Activated T-cell treated with anti-CD3 and anti-CD28 coated beads, Interleukin-2, amount 50 U/mL, for 72 hours (primary cell): ENCODE measurements around the gene ST3GAL2. TPM values are rescaled to one million over a fixed set of nuclear protein-coding genes. Genes with fewer than 3 reads are reported as not detected.
"Not testable (repeated sequence)": the region's sequence is repeated elsewhere in the genome, so short reads cannot be mapped to it uniquely, and the experiment has no call there.

Experiments
- ATAC-seq, 2 donors: fragments of 150-1000 bp; cut with Tn5 transposase; replicated peaks in 1 of 2; 2 replicates each; pipeline ENCODE4 v1.10.0; 2021; ENCODE audit warnings: moderate library complexity in 2 of 2, mild to moderate bottlenecking in 1 of 2
- DNase-seq, 2 donors: peaks; one replicate each; pipeline ENCODE4 v3.0.0; 2021 to 2022; ENCODE audit warnings: mixed read lengths in 1 of 2
- H3K27ac Mint-ChIP-seq: one replicate; pipeline ENCODE4 v1.8.0; 2022; ENCODE audit warnings: mild to moderate bottlenecking, moderate library complexity, mixed read lengths
- H3K27me3 Mint-ChIP-seq: one replicate; pipeline ENCODE4 v1.8.0; 2022; ENCODE audit warnings: low read depth, mixed read lengths
- H3K36me3 Mint-ChIP-seq, 2 donors: one replicate each; pipeline ENCODE4 v1.8.0; 2022; ENCODE audit warnings: mixed read lengths in 2 of 2, mild to moderate bottlenecking in 1 of 2; ENCODE audit not compliant: insufficient read depth in 2 of 2
- H3K4me1 Mint-ChIP-seq: one replicate; pipeline ENCODE4 v1.8.0; 2022; ENCODE audit warnings: low read depth, mixed read lengths
- H3K4me3 Mint-ChIP-seq, 2 donors: one replicate each; pipeline ENCODE4 v1.8.0; 2022; ENCODE audit warnings: mild to moderate bottlenecking in 2 of 2, mixed read lengths in 2 of 2, moderate library complexity in 2 of 2
- H3K9me3 Mint-ChIP-seq, 2 donors: one replicate each; pipeline ENCODE4 v1.8.0; 2022; ENCODE audit warnings: mixed read lengths in 2 of 2
- total RNA-seq, 2 donors: library from RNA; stranded (reverse); gene quantifications; one replicate each; pipeline ENCODE4 v1.2.3, GENCODE V29; 2022

The ST3GAL2 gene
- total RNA-seq, 2 donors from 2014 or later, result 15.9 to 18.3 TPM

DNA sequence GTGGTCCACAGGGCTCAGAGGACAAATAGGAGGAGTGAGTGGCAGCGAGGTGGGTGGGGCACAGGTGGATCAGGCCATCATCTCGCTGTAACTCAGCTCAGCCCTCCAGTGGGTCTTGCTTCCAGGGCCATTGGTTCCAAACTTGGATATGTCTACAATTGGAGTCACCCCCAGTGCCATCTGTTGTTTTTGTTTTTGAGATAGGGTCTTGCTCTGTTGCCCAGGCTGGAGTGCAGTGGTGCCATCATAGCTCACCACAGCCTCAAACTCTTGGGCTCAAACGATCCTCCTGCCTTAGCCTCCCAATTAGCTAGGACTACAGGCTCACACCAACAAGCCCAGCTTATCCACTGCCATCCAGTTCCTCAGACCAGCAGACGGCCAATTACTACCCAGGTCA lies 46.3 kb downstream of the ST3GAL2 start:
- Mint-ChIP-seq H3K36me3 (no peaks in the 10 kb centered on the region), H3K4me3 (no peak overlapping the region), H3K4me1 (no peaks in the 10 kb centered on the region), H3K27me3 (no peaks in the 10 kb centered on the region), H3K9me3 (no peaks in the 10 kb centered on the region), H3K27ac (no peak overlapping the region)
- DNase-seq (no peak), ATAC-seq (no peak)

DNA sequence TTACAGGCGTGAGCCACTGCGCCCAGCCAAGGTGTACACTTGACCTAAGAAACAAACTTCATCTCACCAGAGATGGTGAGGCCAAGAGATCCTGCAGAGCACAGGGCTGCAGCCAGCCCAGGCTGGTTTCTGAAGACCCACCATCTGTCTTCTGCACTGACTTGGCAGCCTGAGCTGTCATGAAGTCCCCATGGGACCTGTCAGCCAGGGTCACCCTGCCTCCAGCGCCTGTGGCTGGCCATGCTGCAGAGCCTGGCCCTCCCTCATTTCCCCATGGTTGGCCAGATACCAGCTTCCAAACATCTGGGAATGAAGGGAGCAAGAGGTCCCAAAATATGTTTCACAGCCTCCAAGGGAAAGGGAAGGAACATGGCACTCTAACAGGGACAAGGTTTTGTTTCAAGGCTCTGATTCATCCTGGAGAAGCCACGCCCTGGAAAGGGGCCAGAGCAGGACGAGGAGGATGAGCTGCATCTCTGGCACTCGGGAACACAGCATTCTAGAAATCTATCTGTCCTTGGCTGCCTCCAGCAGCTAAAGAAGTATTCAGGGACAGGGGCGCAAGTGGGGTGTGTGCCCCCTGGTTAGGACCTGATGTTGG lies 46.9 kb downstream of the ST3GAL2 start:
- no peak for ATAC-seq

DNA sequence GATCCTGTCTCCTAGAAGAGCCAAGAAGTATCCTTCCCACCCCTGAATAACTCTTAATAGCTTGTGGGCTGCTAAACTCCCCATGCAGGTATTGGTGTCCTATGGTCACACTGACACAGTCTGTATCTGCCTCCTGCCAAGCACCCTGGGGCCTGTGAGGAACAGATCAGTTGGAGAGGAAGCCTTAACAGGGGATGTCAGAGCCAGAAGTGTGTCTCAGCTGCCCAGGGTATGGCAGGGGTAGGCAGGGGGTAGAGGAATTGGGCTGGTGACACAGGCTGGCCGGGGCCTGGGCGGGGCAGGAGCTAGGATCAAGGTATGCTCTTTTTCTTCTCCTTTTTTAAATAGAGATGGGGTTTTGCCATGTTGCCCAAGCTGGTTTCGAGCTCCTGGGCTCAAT lies 47.5 kb downstream of the ST3GAL2 start:
- H3K4me3 Mint-ChIP-seq, result no peak overlapping the region
- DNase-seq (no peak), ATAC-seq (no peak)
- H3K9me3 Mint-ChIP-seq, result no peaks in the 10 kb centered on the region
- no peak overlapping the region for H3K27ac Mint-ChIP-seq
- H3K27me3 Mint-ChIP-seq, result no peaks in the 10 kb centered on the region
- H3K4me1 Mint-ChIP-seq, result no peaks in the 10 kb centered on the region
- H3K36me3 Mint-ChIP-seq, result no peaks in the 10 kb centered on the region

More for the DNA sequence above, 46.9 kb downstream of the ST3GAL2 start:
- H3K27me3 Mint-ChIP-seq, result no peaks in the 10 kb centered on the region
- no peaks in the 10 kb centered on the region for H3K36me3 Mint-ChIP-seq
- no peaks in the 10 kb centered on the region for H3K9me3 Mint-ChIP-seq
- H3K27ac Mint-ChIP-seq, result no peak overlapping the region
- no peak for DNase-seq
- no peak overlapping the region for H3K4me3 Mint-ChIP-seq
- no peaks in the 10 kb centered on the region for H3K4me1 Mint-ChIP-seq

DNA sequence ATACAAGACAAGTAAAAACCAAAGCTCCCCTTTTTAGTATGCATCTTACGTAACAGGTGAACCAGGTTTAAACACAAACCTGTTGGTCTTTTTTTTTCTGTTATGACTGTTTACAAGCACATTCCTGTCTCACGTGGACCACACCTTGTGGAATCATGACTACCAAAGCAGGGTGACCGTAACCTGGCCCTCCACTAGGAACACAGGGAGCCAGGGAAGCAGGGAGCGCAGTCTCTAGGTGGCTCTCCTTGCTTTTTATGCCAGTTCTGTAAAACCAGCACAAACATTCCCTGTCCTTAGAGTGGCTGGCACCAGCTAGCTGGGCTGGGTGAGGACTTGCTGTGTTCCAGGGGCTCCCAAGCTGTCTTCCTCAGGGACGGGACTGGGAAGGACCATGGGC lies 48.1 kb downstream of the ST3GAL2 start:
- Mint-ChIP-seq H3K4me1 (no peaks in the 10 kb centered on the region), H3K27ac (no peak overlapping the region), H3K36me3 (no peaks in the 10 kb centered on the region), H3K4me3 (no peak overlapping the region), H3K27me3 (no peaks in the 10 kb centered on the region), H3K9me3 (no peaks in the 10 kb centered on the region)
- no peak for ATAC-seq
- no peak for DNase-seq

DNA sequence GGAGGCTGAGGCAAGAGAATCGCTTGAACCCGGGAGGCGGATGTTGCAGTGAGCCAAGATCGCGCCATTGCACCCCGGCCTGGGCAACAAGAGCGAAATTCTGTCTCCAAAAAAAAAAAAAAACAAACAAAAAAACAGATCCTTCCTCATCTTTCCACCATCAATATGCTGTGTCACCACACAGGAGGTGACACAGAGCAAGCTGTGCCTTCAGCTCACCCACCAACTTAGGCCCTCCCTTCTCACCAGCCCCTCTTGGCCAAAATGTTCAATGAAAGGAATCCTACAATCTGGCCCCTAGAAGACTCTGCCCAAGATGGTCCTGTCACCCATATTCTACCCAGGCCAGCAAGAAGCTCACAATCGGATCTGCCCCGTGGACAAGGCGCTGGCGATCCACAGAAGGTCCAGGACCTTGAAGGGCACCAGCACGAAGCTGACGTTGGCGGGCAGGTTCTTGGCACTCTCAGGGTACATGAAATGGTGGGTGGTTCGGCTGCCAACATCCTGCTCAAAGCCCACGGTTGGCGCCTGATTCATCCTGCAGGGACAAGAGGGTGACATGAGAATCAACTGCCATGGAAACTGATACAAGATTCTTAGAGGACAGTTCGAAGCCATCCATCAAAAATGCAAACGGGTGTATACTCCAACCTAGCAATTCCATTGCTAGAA lies 50.8 kb downstream of the ST3GAL2 start:
- Mint-ChIP-seq H3K9me3 (no peaks in the 10 kb centered on the region), H3K4me1 (no peaks in the 10 kb centered on the region), H3K4me3 (no peak overlapping the region), H3K36me3 (no peaks in the 10 kb centered on the region), H3K27me3 (no peaks in the 10 kb centered on the region), H3K27ac (no peak overlapping the region)
- DNase-seq (no peak), ATAC-seq (no peak)

DNA sequence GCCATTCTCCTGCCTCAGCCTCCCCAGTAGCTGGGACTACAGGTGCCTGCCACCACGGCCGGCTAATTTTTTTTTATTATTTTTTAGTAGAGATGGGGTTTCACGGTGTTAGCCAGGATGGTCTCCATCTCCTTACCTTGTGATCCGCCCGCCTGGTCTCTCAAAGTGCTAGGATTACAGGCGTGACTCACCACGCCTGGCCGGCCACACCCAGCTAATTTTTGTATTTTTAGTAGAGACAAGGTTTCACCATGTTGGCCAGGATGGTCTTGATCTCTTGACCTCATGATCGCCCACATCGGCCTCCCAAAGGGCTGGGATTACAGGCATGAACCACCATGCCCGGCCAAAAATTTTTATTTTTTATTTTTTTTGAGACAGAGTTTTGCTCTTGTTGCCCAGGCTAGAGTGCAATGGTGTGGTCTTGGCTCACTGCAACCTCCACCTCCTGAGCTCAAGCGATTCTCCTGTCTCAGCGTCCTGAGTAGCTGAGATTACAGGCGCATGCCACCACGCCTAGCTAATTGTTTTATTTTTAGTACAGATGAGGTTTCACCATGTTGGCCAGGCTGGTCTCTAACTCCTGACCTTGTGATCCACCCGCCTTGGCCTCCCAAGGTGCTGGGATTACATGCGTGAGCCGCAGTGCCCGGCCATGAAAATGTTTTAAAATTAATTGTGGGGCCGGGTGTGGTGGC lies 52.5 kb downstream of the ST3GAL2 start:
- H3K9me3 Mint-ChIP-seq, H3K4me1 Mint-ChIP-seq, H3K4me3 Mint-ChIP-seq, H3K36me3 Mint-ChIP-seq, DNase-seq, ATAC-seq, H3K27ac Mint-ChIP-seq, H3K27me3 Mint-ChIP-seq: not testable (repeated sequence)

DNA sequence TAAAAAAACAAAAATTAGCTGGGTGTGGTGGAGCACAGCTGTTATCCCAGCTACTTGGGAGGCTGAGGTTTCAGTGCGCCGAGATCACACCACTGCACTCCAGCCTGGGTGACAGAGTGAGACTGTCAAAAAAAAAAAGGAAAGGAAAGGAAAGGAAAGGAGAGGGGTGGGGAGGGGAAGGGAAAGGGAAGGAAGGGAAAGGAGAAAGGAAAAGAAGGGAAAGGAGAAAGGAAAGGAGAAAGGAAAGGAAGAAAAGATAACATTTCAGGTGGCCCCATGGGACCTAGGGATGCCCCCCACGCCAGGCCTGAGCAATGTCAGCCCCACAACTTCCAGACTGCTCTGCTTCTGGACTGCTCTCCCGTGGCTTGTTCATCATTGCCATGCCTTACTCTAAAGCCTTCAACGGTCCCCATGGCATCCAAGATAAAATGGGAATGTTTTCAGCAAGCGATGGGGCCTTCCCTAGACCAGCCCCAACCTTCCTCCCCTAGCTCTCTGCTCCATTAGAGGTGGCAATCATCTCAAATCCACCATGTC lies 55.4 kb downstream of the ST3GAL2 start:
- Mint-ChIP-seq H3K27me3 (no peaks in the 10 kb centered on the region), H3K9me3 (no peaks in the 10 kb centered on the region), H3K4me1 (peaks cover 14% of the 10 kb centered on the region), H3K4me3 (no peak overlapping the region), H3K27ac (no peak overlapping the region), H3K36me3 (no peaks in the 10 kb centered on the region)
- DNase-seq, result no peak
- ATAC-seq, result no peak

DNA sequence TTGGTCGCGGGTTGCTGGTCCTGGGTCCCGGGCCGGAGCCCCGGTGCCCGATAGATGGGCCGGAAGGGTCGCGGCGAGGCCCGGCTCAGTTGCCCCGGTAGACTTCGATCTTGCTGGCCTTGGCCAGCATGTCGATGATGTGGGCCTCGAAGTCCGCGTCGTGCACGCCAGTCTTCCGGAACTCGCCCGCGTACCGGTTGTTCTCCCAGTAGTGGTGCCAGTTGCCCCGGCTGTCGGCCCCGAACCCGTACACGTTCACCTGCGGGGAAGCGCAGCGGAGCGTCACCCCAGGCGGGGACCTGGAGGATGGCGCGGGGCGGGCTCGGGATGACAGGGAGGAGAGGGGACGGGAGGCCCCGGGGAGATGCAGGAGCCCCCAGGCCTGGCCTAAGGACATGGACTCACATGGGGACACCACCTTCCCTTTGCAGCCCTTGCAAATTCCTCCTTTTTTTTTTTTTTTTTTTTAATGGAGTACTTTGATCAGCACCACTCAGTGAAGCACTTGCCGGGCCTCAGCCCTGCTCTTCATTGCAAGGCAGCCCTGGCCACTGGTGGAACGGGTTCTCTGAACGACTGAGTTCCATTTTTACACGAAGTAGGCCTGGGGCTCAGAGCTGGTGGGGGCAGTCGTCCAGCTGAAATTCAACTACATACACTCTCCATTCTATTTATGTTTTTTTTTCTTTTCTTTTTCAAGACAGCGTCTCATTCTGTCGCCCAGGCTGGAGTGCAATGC lies 57.1 kb downstream of the ST3GAL2 start:
- DNase-seq (no peak), ATAC-seq (no peak)
- H3K27ac Mint-ChIP-seq, result peak overlapping the region; percentile 80
- H3K9me3 Mint-ChIP-seq, result no peaks in the 10 kb centered on the region
- H3K4me1 Mint-ChIP-seq, result peaks cover 14% of the 10 kb centered on the region
- no peaks in the 10 kb centered on the region for H3K27me3 Mint-ChIP-seq
- peak overlapping the region; percentile 88 to 93 for H3K4me3 Mint-ChIP-seq
- peaks cover 3 to 5% of the 10 kb centered on the region in 2 donors for H3K36me3 Mint-ChIP-seq

DNA sequence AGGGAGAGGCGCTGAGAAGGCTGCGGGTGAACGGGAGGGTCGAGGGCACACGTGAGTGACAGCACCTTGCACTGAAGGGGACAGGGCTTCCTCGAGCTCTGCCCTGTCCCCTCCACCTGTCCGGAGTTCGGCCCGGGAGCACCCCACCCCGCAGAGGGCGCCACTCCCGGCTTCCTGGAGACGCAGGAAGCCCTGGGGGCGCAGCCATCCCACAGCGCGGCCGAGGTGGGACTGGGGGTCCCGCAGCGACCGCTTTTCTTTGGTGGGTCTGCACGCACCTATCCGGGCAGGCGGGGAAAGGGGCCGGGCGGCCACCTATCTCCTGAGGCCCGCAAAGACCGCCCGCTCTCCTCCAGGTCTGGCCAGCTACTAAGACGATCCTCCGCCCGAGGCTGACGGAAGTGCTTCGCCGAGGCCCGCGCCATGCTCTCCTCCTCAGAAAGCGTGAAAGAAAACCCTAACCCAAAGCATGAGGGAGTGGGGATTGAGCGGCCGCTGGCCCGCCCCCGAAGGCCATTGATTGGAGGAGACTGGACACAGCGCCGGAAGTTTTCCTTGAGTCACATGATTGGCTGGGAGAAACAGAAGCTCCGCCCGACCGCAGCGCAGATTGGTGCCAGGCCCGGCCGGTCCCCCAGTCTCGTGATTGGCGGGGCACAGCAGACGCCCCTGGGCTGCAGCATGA lies 57.8 kb downstream of the ST3GAL2 start:
- Mint-ChIP-seq H3K9me3 (no peaks in the 10 kb centered on the region), H3K27ac (peak overlapping the region; percentile 93), H3K27me3 (no peaks in the 10 kb centered on the region), H3K4me1 (peaks cover 16% of the 10 kb centered on the region), H3K36me3 (peaks cover 3 to 5% of the 10 kb centered on the region in 2 donors), H3K4me3 (peak overlapping the region; percentile 88 to 93)
- DNase-seq (peak; percentile 96 to 98), ATAC-seq (peak; percentile 92 to 93)

DNA sequence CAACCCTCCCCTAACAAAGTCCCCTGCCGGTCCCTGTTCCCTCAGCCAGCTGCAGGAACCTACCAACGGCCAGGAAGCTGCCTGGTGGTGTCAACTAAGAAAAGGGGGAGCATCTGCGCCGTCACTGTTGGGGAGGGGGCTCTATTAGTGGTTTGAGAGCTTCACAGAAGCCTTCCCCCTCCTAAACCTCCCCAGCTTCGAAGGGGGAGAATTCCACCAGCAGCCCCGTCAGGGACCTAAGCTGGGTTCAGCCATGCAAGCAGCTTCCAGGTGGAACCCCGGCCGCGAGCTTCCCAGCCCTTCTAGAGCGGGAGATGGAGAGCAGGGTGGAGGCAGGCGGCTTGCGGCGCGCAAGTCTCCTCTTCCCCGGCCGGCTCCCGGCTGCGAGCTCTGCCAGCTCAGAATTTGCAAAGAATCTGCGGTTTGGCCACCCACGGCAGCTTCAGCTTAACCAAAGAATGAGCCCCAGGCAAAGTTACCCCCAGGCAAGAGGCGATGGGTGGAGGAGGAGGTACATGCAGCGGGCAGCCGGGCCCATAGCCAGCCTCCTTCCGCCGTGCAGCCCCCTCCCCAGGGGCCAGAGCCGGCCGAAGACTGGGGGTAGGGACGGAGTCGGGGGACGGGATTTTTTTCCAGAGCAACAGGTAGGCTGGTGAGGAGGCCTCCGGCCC lies 58.5 kb downstream of the ST3GAL2 start:
- ATAC-seq (peak; percentile 56 to 61), DNase-seq (peak; percentile 86 to 88)
- peak overlapping the region; percentile 88 to 93 for H3K4me3 Mint-ChIP-seq
- H3K4me1 Mint-ChIP-seq, result peaks cover 22% of the 10 kb centered on the region
- H3K9me3 Mint-ChIP-seq, result no peaks in the 10 kb centered on the region
- H3K27ac Mint-ChIP-seq, result peak overlapping the region; percentile 86
- no peaks in the 10 kb centered on the region for H3K27me3 Mint-ChIP-seq
- peaks cover 3 to 5% of the 10 kb centered on the region in 2 donors for H3K36me3 Mint-ChIP-seq

DNA sequence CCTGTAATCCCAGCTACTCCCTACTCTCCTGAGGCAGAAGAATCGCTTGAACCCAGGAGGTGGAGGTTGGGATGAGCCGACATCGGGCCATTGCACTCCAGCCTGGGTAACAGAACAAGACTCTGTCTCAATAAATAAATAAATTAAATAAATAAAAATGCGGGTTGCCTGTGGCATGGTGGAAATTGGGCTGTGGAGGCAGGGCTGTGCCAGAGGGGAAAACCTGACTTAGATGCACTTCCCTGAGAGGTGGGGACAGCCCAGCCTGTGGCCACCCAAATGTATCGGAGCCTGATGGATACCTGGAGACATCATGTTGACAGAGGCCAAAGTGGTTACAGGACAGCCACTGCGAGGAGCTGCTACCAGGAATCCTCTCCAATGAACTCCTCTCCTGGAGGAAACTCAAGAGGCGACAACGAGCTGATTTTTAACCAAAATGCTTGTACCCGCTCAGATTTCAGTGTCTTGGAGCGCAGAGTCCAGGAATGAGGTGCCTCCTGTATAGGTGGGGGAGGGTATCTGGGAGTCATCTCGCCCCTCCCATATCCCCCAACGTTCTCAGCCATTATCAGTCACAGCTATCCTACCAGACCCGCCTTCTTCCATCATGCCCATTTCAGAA lies 59.9 kb downstream of the ST3GAL2 start:
- no peaks in the 10 kb centered on the region for H3K27me3 Mint-ChIP-seq
- H3K27ac Mint-ChIP-seq, result peak overlapping the region; percentile 86
- peaks cover 22% of the 10 kb centered on the region for H3K4me1 Mint-ChIP-seq
- DNase-seq (no peak), ATAC-seq (no peak)
- peak overlapping the region; percentile 88 to 93 for H3K4me3 Mint-ChIP-seq
- H3K36me3 Mint-ChIP-seq, result peaks cover 5% of the 10 kb centered on the region in 2 donors
- H3K9me3 Mint-ChIP-seq, result no peaks in the 10 kb centered on the region

DNA sequence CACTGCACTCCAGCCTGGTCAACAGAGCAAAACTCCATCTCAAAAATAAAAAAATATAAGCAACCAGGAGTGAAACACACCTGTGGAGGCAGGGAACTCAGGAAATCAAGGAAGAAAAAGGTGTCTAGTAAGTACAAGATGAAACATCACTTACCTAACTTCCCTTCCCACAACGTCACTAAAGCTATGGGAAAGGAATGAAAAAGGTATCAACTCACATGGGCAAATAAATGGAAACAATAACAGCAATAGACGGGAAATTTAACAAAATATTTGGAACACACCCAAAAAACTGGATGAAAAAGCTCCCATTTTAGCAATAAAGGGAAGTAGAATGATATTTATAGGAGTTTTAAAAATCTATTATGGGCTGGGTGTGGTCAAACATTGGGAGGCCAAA lies 61.1 kb downstream of the ST3GAL2 start:
- DNase-seq (no peak), ATAC-seq (no peak)
- Mint-ChIP-seq H3K9me3 (no peaks in the 10 kb centered on the region), H3K36me3 (peaks cover 5% of the 10 kb centered on the region in 2 donors), H3K27me3 (no peaks in the 10 kb centered on the region), H3K27ac (peak overlapping the region; percentile 2), H3K4me1 (peaks cover 22% of the 10 kb centered on the region), H3K4me3 (peak overlapping the region in 1 of 2 donors; percentile 4)
